Fibroblast of mammary gland (primary cell): ENCODE data around the gene PDE4B.
A peak's percentile ranks its signal among the peaks of the same experiment; 100 is the strongest.

ENCODE experiments used
- DNase-seq: peaks from one replicate; pipeline ENCODE4 v3.0.0-alpha.2; 2010; ENCODE audit warnings: low read depth
- H3K4me3 ChIP-seq: 2 replicates; pipeline ENCODE4 v1.5.1; 2011; ENCODE audit warnings: low read depth, mild to moderate bottlenecking, low read length, moderate library complexity; ENCODE audit not compliant: control insufficient read depth
- TF ChIP-seq, protein P1 (sequence below): conservative IDR thresholded peaks from 2 replicates; pipeline ENCODE4 v1.5.1; 2011; ENCODE audit warnings: low read depth, low read length, inconsistent platforms; ENCODE audit not compliant: control insufficient read depth, insufficient read depth

The PDE4B gene

DNA sequence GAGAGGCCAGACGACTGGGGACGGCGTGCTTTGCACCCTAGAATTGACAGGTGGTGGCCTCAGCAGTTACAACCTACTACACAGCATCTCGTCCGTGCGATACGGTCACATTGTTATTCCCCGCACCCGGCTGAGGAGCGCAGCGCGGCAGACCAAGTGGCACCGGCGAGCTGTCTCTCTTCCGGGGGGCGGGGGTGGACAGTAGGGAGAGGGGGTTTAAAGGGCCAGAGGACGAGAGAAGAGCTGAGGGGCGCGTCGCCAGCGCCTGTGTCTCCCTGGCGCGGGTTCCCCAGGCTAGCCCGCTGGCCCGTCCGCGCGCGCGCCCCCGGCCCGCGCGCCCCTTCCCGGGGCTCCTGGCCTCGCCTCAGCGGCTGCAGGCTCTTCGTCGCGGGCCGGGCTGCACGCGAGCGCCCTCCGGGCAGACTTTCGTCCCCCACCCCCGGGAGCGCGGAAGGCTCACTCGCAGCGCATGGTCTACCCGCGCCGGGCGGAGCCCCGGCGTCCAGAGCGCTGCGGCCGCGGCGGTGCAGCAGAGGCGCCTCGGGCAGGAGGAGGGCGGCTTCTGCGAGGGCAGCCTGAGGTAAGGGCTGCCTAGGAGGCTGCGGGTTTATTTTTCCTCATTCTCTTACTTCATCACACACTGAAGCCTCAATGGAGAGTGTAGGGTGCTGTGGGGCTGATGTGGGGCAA lies at the start of gene PDE4B:
Gene PDE4B (plus strand): TSS at position 227 of the 690 bp plus-strand sequence.
- peak within 1 kb of the TSS; percentile 49 for H3K4me3 ChIP-seq
- TF ChIP-seq, protein P1, sequence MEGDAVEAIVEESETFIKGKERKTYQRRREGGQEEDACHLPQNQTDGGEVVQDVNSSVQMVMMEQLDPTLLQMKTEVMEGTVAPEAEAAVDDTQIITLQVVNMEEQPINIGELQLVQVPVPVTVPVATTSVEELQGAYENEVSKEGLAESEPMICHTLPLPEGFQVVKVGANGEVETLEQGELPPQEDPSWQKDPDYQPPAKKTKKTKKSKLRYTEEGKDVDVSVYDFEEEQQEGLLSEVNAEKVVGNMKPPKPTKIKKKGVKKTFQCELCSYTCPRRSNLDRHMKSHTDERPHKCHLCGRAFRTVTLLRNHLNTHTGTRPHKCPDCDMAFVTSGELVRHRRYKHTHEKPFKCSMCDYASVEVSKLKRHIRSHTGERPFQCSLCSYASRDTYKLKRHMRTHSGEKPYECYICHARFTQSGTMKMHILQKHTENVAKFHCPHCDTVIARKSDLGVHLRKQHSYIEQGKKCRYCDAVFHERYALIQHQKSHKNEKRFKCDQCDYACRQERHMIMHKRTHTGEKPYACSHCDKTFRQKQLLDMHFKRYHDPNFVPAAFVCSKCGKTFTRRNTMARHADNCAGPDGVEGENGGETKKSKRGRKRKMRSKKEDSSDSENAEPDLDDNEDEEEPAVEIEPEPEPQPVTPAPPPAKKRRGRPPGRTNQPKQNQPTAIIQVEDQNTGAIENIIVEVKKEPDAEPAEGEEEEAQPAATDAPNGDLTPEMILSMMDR: no peak
- DNase-seq: peak; percentile 21

DNA sequence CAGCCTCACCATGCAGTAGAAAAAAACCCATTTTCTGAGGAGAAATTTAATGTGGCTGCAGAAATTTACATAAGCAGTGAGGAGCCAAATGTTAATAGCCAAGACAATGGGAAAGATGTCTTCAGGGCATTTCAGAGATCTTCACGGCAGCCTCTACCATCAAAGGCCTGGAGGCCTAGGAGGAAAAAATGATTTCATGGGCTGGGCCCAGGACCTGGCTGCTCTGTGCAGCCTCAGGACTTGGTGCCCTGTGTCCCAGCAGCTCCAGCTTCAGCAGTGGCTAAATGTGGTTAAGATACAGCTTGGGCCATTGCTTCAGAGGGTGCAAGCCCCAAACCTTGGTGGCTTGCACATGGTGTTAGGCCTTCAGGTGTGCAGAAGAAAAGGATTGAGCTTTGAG lies 48.0 kb upstream of the PDE4B start:
- H3K4me3 ChIP-seq: no peak overlapping the region
- TF ChIP-seq, protein P1: no peak

GRCh38 chr1:65751961-65752360 lies 40.7 kb upstream of the PDE4B start:
- TF ChIP-seq, protein P1: no peak
- DNase-seq: no peak
- H3K4me3 ChIP-seq: no peak overlapping the region

More for the DNA sequence above, 48.0 kb upstream of the PDE4B start:
- no peak for DNase-seq

DNA sequence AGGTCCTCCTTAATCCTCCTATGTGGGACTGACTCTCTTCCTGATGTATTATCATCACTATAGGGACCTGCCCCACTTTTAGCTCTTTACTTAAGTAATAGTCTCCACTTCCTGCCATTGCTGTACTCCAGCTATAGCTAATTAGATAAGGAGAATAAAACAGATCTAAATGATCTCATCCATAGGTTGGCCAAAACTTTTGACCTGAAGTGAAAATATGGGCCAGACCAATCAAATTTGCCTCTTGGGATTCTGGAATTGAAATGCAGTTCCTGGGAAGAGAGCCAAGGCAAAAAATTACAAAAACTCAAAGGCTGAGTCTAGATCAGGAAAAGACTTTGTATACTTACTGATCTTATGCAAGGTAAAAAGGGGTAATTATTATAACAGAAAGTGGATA lies 36.1 kb upstream of the PDE4B start:
- no peak overlapping the region for H3K4me3 ChIP-seq
- DNase-seq: peak; percentile 14
- TF ChIP-seq, protein P1: no peak

GRCh38 chr1:65757531-65757930 lies 35.2 kb upstream of the PDE4B start:
- no peak for DNase-seq
- no peak overlapping the region for H3K4me3 ChIP-seq
- TF ChIP-seq, protein P1: no peak

DNA sequence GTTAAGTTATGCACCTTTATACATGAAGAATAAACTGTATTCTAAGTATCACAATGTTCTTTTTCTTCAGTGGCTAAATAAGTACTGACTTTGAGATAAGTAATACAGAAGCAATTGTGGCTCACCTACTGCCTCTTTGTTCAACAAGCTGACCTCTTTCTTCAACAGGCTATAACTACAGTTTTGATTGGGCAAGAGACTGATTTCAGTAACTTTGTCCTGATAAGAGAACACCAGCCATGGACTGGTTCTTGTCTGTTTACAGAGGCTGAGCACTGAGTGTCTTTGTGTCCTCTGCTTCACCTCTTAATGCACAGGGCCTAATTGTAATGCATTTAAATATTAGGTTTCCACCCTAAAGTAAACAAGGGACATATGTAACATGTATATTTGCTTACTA lies 34.6 kb upstream of the PDE4B start:
- no peak overlapping the region for H3K4me3 ChIP-seq
- DNase-seq: no peak
- TF ChIP-seq, protein P1: no peak
